Natural killer cell (primary cell): ENCODE results near the gene PLXNC1. TPM values are rescaled to one million over a fixed set of nuclear protein-coding genes. Genes with fewer than 3 reads are reported as not detected.

Source experiments
- ATAC-seq, 3 donors: fragments of 150-1000 bp in 2 of 3; fragments of 200-7000 bp in 1 of 3; cut with Tn5 transposase; 1 replicate in 1 of 3; 2 replicates in 2 of 3; pipeline ENCODE4 v1.10.0; 2021; ENCODE audit warnings: mild to moderate bottlenecking in 2 of 3, moderate library complexity in 2 of 3
- DNase-seq, 2 donors: peaks; one replicate each; pipeline versions ENCODE4 v3.0.0 to v3.0.0-alpha.2; 2013 to 2021; ENCODE audit warnings: mixed read lengths in 1 of 2
- H3K27ac ChIP-seq: one replicate; pipeline ENCODE4 v1.5.1; 2013; ENCODE audit warnings: mild to moderate bottlenecking, low read length
- H3K27me3 ChIP-seq: one replicate; pipeline ENCODE4 v1.6.1; 2013; ENCODE audit warnings: low read length; ENCODE audit not compliant: control insufficient read depth, insufficient read depth
- H3K36me3 ChIP-seq: one replicate; pipeline ENCODE4 v1.6.1; 2013; ENCODE audit warnings: low read length; ENCODE audit not compliant: control insufficient read depth, insufficient read depth
- H3K4me1 ChIP-seq: one replicate; pipeline ENCODE4 v1.6.1; 2013; ENCODE audit warnings: low read length; ENCODE audit not compliant: control insufficient read depth, insufficient read depth
- H3K4me3 ChIP-seq: one replicate; pipeline ENCODE4 v1.5.1; 2013; ENCODE audit warnings: low read length
- H3K9me3 ChIP-seq: one replicate; pipeline ENCODE4 v1.6.1; 2013; ENCODE audit warnings: low read length; ENCODE audit not compliant: control insufficient read depth, insufficient read depth
- H3K27ac Mint-ChIP-seq, 2 donors: one replicate each; pipeline ENCODE4 v1.8.0; 2022; ENCODE audit warnings: mild to moderate bottlenecking in 2 of 2, mixed read lengths in 2 of 2, moderate library complexity in 1 of 2
- H3K27me3 Mint-ChIP-seq, 2 donors: one replicate each; pipeline ENCODE4 v1.8.0; 2022; ENCODE audit warnings: low read depth in 2 of 2, mixed read lengths in 2 of 2
- H3K36me3 Mint-ChIP-seq: one replicate; pipeline ENCODE4 v1.8.0; 2022; ENCODE audit warnings: mixed read lengths
- H3K4me1 Mint-ChIP-seq, 2 donors: one replicate each; pipeline ENCODE4 v1.8.0; 2022; ENCODE audit warnings: mixed read lengths in 2 of 2
- H3K4me3 Mint-ChIP-seq: one replicate; pipeline ENCODE4 v1.8.0; 2022; ENCODE audit warnings: mild to moderate bottlenecking, moderate library complexity, mixed read lengths
- H3K9me3 Mint-ChIP-seq, 2 donors: one replicate each; pipeline ENCODE4 v1.8.0; 2022; ENCODE audit warnings: mixed read lengths in 2 of 2
- CTCF ChIP-seq: fragments of 200-600 bp; IDR thresholded peaks from one replicate; pipeline ENCODE4 v1.8.0; 2022; ENCODE audit warnings: antibody characterized with exemption
- WGBS: methylation state at CpG from one replicate; pipeline ENCODE4 v1.1.7; 2013; ENCODE audit warnings: missing lambda C conversion rate; ENCODE audit not compliant: insufficient coverage; 5-methylcytosine and 5-hydroxymethylcytosine counted together
- intact Hi-C: fragments of 100-400 bp; cut with micrococcal nuclease; formaldehyde crosslinking; loops from one replicate; pipeline ENCODE4 v1.14.2; 2022
- total RNA-seq, 4 donors: library from RNA; stranded (reverse); fragments of 120-200 nt in 1 of 4; gene quantifications; one replicate each; pipeline versions ENCODE4 v1.2.3 to v1.2.4, GENCODE V29; 2013 to 2022

Gene PLXNC1
- total RNA-seq, 3 donors from 2014 or later (not counting 1 experiment from before 2014, with no cell fraction given) = 22.0 to 30.7 (median 26.5) TPM

- H3K36me3 ChIP-seq = peaks cover 5% of the 10 kb centered on the region
- no peak overlapping the region for H3K27ac ChIP-seq
- no peaks in the 10 kb centered on the region for H3K4me1 ChIP-seq
- ATAC-seq = no peak
- Mint-ChIP-seq H3K9me3 (peaks cover 12 to 16% of the 10 kb centered on the region in 2 donors), H3K4me3 (no peak overlapping the region), H3K27ac (no peak overlapping the region), H3K36me3 (peaks cover 42% of the 10 kb centered on the region), H3K27me3 (no peaks in the 10 kb centered on the region), H3K4me1 (no peaks in the 10 kb centered on the region)
- no peaks in the 10 kb centered on the region for H3K27me3 ChIP-seq
- intact Hi-C loops = no loop called here
- no peak for DNase-seq
- H3K4me3 ChIP-seq = no peak overlapping the region
- TF ChIP-seq CTCF = no peak
- H3K9me3 ChIP-seq = peaks cover 11% of the 10 kb centered on the region
- 17% methylated on average over 1 of the region's 1 CpG for WGBS
These were observed 169.8 kb downstream of the PLXNC1 start for GRCh38 chr12:94318181-94318580.

- peaks cover 47% of the 10 kb centered on the region for H3K36me3 Mint-ChIP-seq
- intact Hi-C loops = no loop called here
- H3K9me3 Mint-ChIP-seq = peaks cover 12 to 16% of the 10 kb centered on the region in 2 donors
- H3K4me3 Mint-ChIP-seq = no peak overlapping the region
- DNase-seq (no peak), ATAC-seq (no peak)
- no peak overlapping the region for H3K27ac Mint-ChIP-seq
- Histone ChIP-seq H3K4me1 (no peaks in the 10 kb centered on the region), H3K9me3 (peaks cover 11% of the 10 kb centered on the region), H3K27me3 (no peaks in the 10 kb centered on the region), H3K4me3 (no peak overlapping the region), H3K27ac (no peak overlapping the region), H3K36me3 (peaks cover 5% of the 10 kb centered on the region)
- H3K4me1 Mint-ChIP-seq = no peaks in the 10 kb centered on the region
- no peak for TF ChIP-seq CTCF
- H3K27me3 Mint-ChIP-seq = no peaks in the 10 kb centered on the region
These were observed 171.7 kb downstream of the PLXNC1 start for GRCh38 chr12:94320109-94320508.

GRCh38 chr12:94322346-94322745 is 174.0 kb downstream of the PLXNC1 start:
- WGBS = 94% methylated on average over 2 of the region's 2 CpGs
- H3K27me3 Mint-ChIP-seq = no peaks in the 10 kb centered on the region
- H3K27me3 ChIP-seq = no peaks in the 10 kb centered on the region
- no peak overlapping the region for H3K4me3 Mint-ChIP-seq
- intact Hi-C loops = no loop called here
- H3K4me3 ChIP-seq = no peak overlapping the region
- peaks cover 7% of the 10 kb centered on the region for H3K36me3 ChIP-seq
- H3K27ac ChIP-seq = no peak overlapping the region
- H3K36me3 Mint-ChIP-seq = peaks cover 46% of the 10 kb centered on the region
- TF ChIP-seq CTCF = no peak
- peaks cover 10 to 16% of the 10 kb centered on the region in 2 donors for H3K9me3 Mint-ChIP-seq
- H3K27ac Mint-ChIP-seq = no peak overlapping the region
- DNase-seq (no peak), ATAC-seq (no peak)
- no peaks in the 10 kb centered on the region for H3K4me1 Mint-ChIP-seq
- no peaks in the 10 kb centered on the region for H3K4me1 ChIP-seq
- peaks cover 11% of the 10 kb centered on the region for H3K9me3 ChIP-seq

- intact Hi-C loops = no loop called here
- Histone ChIP-seq H3K4me1 (no peaks in the 10 kb centered on the region), H3K36me3 (peaks cover 13% of the 10 kb centered on the region), H3K9me3 (peaks cover 4% of the 10 kb centered on the region), H3K27me3 (no peaks in the 10 kb centered on the region), H3K27ac (no peak overlapping the region), H3K4me3 (no peak overlapping the region)
- ATAC-seq (no peak), DNase-seq (no peak)
- H3K27me3 Mint-ChIP-seq = no peaks in the 10 kb centered on the region
- WGBS = 62% methylated on average over 1 of the region's 1 CpG
- H3K4me1 Mint-ChIP-seq = no peaks in the 10 kb centered on the region
- H3K4me3 Mint-ChIP-seq = no peak overlapping the region
- H3K9me3 Mint-ChIP-seq = peaks cover 0 to 2% of the 10 kb centered on the region in 2 donors
- H3K36me3 Mint-ChIP-seq = peaks cover 22% of the 10 kb centered on the region
- no peak overlapping the region for H3K27ac Mint-ChIP-seq
- no peak for TF ChIP-seq CTCF
These were observed 177.9 kb downstream of the PLXNC1 start for GRCh38 chr12:94326234-94326633.
